ENCODE measurements around the gene ZNF438. TPM values are rescaled to one million over a fixed set of nuclear protein-coding genes. Genes with fewer than 3 reads are reported as not detected.

Gene ZNF438
- total RNA-seq, 1 experiment from 2014 or later = 0.83 TPM

DNA sequence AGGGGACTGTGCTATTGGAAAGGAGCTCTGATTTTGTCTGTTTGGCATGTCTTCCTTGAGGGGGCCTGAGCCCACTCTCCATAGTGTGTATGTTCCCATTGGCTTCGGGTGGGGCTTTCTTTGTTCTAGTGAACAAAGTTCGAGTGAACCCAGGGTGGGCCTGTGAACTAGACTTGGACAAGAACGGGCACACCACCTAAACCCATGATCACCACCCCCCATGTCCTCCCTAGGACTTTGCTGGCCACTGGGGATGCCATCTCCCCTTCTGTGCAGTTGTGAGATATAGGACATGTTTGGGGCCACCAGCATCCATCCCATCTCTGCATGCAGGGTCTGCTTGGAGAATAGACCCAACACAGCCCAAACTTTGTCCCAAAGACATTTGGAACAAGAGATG is 206.6 kb downstream of the ZNF438 start:
- no peak overlapping the region for H3K27ac ChIP-seq (ENCODE audit: insufficient read length, low read depth, low read length)
- no peak overlapping the region for H2BK12ac ChIP-seq (ENCODE audit: insufficient read length, low read depth, low read length)
- no peak overlapping the region for H3K14ac ChIP-seq (ENCODE audit: insufficient read depth, low read length)
- H2BK15ac ChIP-seq (ENCODE audit: low read depth, low read length) = no peak overlapping the region
- no peaks in the 10 kb centered on the region for H3K79me1 ChIP-seq (ENCODE audit: insufficient read depth, low read depth, low read length, poor library complexity, severe bottlenecking)
- H3K27me3 Mint-ChIP-seq (ENCODE audit: low read depth) = peaks cover 77% of the 10 kb centered on the region
- H3K27me3 ChIP-seq (ENCODE audit: insufficient read depth, low read length) = peaks cover 4% of the 10 kb centered on the region; the same call in 1 of the 2 replicates
- no peaks in the 10 kb centered on the region for H3K9me3 ChIP-seq (ENCODE audit: control insufficient read depth, low read depth, low read length)
- H2BK120ac ChIP-seq (ENCODE audit: low read depth, low read length, poor library complexity, severe bottlenecking) = no peak overlapping the region
- H3K4ac ChIP-seq (ENCODE audit: low read depth, low read length) = no peak overlapping the region
- no peak overlapping the region for H3K9ac ChIP-seq (ENCODE audit: extremely low read depth, insufficient read length, low read length)
- H2BK5ac ChIP-seq (ENCODE audit: insufficient read length, low read length) = no peak overlapping the region
- H3K36me3 Mint-ChIP-seq (ENCODE audit: insufficient read depth in 1 of 3, low read depth in 3 of 3) = no peaks in the 10 kb centered on the region
- H3K27ac Mint-ChIP-seq = no peak overlapping the region
- no peak overlapping the region for H3K56ac ChIP-seq (ENCODE audit: insufficient read length, low read depth, low read length)
- H3K4me1 Mint-ChIP-seq = peaks cover 23 to 29% of the 10 kb centered on the region in 2 experiments
- H3K18ac ChIP-seq (ENCODE audit: insufficient read length, low read depth, low read length) = no peak overlapping the region
- H3K4me2 ChIP-seq (ENCODE audit: insufficient read depth, insufficient read length, low read length) = no peak overlapping the region
- H4K5ac ChIP-seq (ENCODE audit: insufficient read length, low read depth, low read length) = no peak overlapping the region
- H4K8ac ChIP-seq (replicated peaks; ENCODE audit: insufficient read length, low read depth, low read length) = no peak overlapping the region
- no peaks in the 10 kb centered on the region for H3K79me2 ChIP-seq (ENCODE audit: insufficient read depth, low read length)
- no peak overlapping the region for H2AFZ ChIP-seq (ENCODE audit: low read length)
- TF ChIP-seq, protein P1, sequence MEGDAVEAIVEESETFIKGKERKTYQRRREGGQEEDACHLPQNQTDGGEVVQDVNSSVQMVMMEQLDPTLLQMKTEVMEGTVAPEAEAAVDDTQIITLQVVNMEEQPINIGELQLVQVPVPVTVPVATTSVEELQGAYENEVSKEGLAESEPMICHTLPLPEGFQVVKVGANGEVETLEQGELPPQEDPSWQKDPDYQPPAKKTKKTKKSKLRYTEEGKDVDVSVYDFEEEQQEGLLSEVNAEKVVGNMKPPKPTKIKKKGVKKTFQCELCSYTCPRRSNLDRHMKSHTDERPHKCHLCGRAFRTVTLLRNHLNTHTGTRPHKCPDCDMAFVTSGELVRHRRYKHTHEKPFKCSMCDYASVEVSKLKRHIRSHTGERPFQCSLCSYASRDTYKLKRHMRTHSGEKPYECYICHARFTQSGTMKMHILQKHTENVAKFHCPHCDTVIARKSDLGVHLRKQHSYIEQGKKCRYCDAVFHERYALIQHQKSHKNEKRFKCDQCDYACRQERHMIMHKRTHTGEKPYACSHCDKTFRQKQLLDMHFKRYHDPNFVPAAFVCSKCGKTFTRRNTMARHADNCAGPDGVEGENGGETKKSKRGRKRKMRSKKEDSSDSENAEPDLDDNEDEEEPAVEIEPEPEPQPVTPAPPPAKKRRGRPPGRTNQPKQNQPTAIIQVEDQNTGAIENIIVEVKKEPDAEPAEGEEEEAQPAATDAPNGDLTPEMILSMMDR (conservative IDR thresholded peaks at IDR 0.05) = no peak
- no peak overlapping the region for H3K23ac ChIP-seq (ENCODE audit: insufficient read length, low read depth, low read length)
- no peak for DNase-seq
- H3T11ph ChIP-seq (ENCODE audit: low read length) = no peak overlapping the region
- no peak overlapping the region for H3K4me3 Mint-ChIP-seq
- 0 out of 2 replicates have a peak, but pooled peaks cover 2% of the 10 kb centered on the region for H3K4me1 ChIP-seq (ENCODE audit: insufficient read depth, low read length)
- H3K9me3 Mint-ChIP-seq = no peaks in the 10 kb centered on the region; a peak in 3 of 5 replicates
- no peak overlapping the region for H2BK20ac ChIP-seq (ENCODE audit: low read depth, low read length, poor library complexity, severe bottlenecking)
- H4K91ac ChIP-seq (ENCODE audit: insufficient read length, low read depth, low read length) = no peak overlapping the region
- WGBS (ENCODE audit: extremely low coverage, insufficient read length, low lambda C conversion rate) = no CpG with 5 or more reads among the region's 3 CpGs
- H4K20me1 ChIP-seq (ENCODE audit: control insufficient read depth, insufficient read depth, insufficient read length) = no peaks in the 10 kb centered on the region
- H3K23me2 ChIP-seq (ENCODE audit: insufficient read length, low read depth, low read length, poor library complexity, severe bottlenecking) = no peaks in the 10 kb centered on the region
- no peak overlapping the region for H2AK5ac ChIP-seq (ENCODE audit: insufficient read length, low read length)
